Measurements from ENCODE around the gene PLEKHH2. TPM values are rescaled to one million over a fixed set of nuclear protein-coding genes. Genes with fewer than 3 reads are reported as not detected.

Gene PLEKHH2
- total RNA-seq, 4 donors from 2014 or later, result 3.3 to 158 (median 22.6) TPM

DNA sequence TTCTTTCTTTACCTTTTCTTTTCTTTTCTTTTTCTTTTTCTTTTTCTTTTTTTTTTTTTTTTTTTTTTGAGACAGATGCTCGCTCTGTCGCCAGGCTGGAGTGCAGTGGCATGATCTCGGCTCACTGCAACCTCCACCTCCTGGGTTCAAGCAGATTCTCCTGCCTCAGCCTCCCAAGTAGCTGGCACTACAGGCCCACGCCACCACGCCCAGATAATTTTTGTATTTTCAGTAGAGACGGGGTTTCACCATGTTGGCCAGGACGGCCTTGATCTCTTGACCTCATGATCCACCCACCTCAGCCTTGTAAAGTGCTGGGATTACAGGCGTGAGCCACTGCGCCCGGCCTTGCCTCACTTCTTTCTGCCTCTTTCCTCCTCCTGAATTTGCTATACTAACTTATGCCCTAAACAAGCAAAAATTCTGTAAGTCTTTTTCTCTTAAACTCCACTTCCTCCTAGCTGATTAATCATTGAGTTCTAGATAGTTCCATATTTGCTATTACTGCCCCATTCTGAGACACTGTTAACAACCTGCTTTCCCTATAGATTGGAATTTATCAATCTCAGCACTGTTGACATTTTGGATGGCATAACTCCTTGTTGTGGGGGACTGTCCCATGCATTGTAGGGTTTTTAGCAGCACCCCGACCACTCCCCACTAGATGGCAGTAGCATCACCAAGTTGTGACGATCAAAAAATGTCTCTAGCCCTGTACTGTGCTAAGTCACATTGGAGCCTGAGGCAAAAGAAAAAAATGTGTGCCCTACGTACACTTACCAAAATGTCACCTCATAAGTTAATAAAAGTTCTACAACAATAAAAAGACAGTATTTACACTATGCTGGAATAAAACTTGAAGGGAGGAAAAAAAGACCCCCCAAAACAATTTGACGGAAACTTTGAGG is 24.8 kb upstream of the PLEKHH2 start:
- H3K27ac ChIP-seq, result peak overlapping the region in 2 of 4 donors; percentile 22 to 33
- H3K4me1 ChIP-seq, result peaks cover 0 to 7% (median 0%) of the 10 kb centered on the region in 4 donors
- TF ChIP-seq, protein P1, sequence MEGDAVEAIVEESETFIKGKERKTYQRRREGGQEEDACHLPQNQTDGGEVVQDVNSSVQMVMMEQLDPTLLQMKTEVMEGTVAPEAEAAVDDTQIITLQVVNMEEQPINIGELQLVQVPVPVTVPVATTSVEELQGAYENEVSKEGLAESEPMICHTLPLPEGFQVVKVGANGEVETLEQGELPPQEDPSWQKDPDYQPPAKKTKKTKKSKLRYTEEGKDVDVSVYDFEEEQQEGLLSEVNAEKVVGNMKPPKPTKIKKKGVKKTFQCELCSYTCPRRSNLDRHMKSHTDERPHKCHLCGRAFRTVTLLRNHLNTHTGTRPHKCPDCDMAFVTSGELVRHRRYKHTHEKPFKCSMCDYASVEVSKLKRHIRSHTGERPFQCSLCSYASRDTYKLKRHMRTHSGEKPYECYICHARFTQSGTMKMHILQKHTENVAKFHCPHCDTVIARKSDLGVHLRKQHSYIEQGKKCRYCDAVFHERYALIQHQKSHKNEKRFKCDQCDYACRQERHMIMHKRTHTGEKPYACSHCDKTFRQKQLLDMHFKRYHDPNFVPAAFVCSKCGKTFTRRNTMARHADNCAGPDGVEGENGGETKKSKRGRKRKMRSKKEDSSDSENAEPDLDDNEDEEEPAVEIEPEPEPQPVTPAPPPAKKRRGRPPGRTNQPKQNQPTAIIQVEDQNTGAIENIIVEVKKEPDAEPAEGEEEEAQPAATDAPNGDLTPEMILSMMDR (IDR thresholded peaks at IDR 0.05), result peak; percentile 57 to 75 (median 70)
- TF ChIP-seq POLR2A (IDR thresholded peaks at IDR 0.05), result no peak

DNA sequence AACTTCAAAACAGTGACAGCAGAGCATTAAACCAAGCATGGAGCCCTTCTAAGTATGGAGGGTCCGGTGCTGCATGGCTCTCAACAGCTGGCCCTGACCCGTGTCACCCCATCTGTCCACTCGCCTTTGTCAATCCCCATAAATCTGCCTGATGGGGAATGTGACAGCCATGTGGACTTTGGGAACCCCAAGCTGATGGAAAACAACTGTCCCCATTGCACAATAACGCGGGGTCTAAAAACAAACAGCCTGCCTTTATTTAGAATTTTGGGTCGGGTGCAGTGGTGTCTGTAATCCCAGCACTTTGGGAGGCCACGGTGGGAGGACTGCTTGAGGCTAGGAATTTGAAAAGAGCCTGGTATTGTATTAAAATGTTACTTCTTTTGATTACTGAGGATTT is 24.1 kb upstream of the PLEKHH2 start:
- no peak for TF ChIP-seq POLR2A (IDR thresholded peaks at IDR 0.05)
- TF ChIP-seq, protein P1 (IDR thresholded peaks at IDR 0.05), result no peak
- no peaks in the 10 kb centered on the region for H3K27me3 ChIP-seq
- no peak overlapping the region for H3K4me3 ChIP-seq
- peaks cover 0 to 7% (median 0%) of the 10 kb centered on the region in 4 donors for H3K4me1 ChIP-seq
- no peaks in the 10 kb centered on the region for H3K9me3 ChIP-seq
- peak overlapping the region in 2 of 4 donors; percentile 22 to 33 for H3K27ac ChIP-seq
- H3K36me3 ChIP-seq, result no peaks in the 10 kb centered on the region
- DNase-seq, result no peak

More for the DNA sequence above, 24.8 kb upstream of the PLEKHH2 start:
- peak; percentile 59 to 89 (median 59) for DNase-seq
- Histone ChIP-seq H3K4me3 (no peak overlapping the region), H3K27me3 (no peaks in the 10 kb centered on the region), H3K36me3 (no peaks in the 10 kb centered on the region), H3K9me3 (no peaks in the 10 kb centered on the region)

DNA sequence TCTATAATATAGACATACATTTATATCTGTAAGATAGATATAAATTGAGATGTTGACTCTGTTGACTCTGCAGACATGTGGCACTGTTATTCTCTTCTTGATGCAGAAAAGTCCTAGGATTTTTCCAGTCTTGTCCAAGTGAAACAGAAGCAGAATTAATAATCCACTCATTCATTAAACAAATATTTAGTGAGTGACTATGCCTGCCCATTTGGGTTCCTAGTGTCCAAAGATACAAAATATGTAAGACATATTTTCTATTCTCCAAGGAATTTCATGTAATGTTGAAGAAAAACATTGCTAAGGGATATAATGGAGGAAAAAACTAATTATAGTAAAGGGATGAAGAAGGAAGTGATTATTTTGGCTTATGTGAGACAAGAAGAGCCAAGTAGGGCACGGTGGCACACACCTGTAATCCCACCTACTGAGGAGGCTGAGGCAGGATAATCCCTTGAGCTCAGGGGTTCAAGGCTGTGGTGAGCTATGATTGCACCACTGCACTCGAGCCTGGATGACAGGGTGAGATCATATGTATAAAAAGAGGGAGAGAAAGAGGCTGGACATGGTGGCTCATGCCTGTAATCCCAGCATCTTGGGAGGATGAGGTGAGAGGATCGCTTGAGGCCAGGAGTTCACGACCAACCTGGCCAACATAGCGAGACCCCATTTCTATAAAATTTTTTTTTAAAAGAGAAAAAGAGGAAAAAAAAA is 19.9 kb upstream of the PLEKHH2 start:
- Histone ChIP-seq H3K4me3 (no peak overlapping the region), H3K36me3 (no peaks in the 10 kb centered on the region), H3K27ac (no peak overlapping the region), H3K4me1 (peaks cover 0 to 6% (median 0%) of the 10 kb centered on the region in 4 donors), H3K27me3 (no peaks in the 10 kb centered on the region), H3K9me3 (no peaks in the 10 kb centered on the region)
- TF ChIP-seq POLR2A (IDR thresholded peaks at IDR 0.05), result no peak
- TF ChIP-seq, protein P1 (IDR thresholded peaks at IDR 0.05), result no peak
- DNase-seq, result no peak

DNA sequence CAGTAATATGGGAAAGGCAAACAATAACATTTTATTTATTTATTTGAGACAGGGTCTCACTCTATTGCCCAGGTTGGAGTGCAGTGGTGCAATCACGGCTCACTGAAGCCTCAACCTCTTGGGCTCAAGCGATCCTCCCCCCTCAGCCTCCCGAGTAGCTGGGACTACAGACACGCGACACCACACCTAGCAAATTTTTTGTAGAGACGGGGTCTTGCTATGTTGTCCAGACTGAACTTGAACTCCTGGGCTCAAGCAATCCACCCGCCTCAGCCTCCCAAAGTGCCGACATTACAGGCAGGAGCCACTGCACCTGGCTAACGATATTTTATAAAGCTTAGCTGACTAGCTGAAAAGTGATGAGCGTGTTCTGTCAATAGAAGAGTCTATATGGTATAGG is 17.5 kb upstream of the PLEKHH2 start:
- Histone ChIP-seq H3K4me3 (no peak overlapping the region), H3K9me3 (no peaks in the 10 kb centered on the region), H3K4me1 (no peaks in the 10 kb centered on the region), H3K27me3 (no peaks in the 10 kb centered on the region), H3K27ac (no peak overlapping the region), H3K36me3 (no peaks in the 10 kb centered on the region)
- TF ChIP-seq, protein P1 (IDR thresholded peaks at IDR 0.05), result no peak
- TF ChIP-seq POLR2A (IDR thresholded peaks at IDR 0.05), result no peak
- no peak for DNase-seq

DNA sequence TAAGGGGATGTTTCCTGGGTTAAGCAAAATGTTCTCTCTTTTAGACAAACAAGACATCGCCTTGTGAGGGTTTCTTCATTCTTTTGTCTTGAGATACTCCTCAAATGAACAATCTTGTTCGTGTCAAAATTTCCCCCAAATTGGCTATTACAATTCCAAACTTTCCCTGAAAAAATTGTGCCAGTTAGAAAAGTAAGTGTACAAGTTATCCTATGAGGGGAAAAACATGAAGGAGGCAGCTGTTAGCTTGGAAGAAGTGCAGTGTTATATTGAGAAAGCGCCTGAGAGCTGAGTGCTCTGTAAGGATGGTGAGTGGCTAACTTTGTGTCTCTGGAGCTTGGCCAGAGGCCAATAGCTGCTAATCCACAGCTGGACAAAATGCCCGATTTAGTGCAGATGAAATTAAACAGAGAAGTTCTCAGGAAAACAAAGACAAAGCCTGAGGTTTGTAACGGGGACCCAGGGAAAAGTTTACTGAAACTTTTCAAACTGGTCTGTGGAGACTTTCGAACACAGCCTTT is 14.1 kb upstream of the PLEKHH2 start:
- TF ChIP-seq, protein P1 (IDR thresholded peaks at IDR 0.05), result no peak
- no peaks in the 10 kb centered on the region for H3K27me3 ChIP-seq
- H3K4me1 ChIP-seq, result no peaks in the 10 kb centered on the region
- DNase-seq, result no peak
- H3K9me3 ChIP-seq, result no peaks in the 10 kb centered on the region
- H3K27ac ChIP-seq, result peak overlapping the region in 2 of 4 donors; percentile 11 to 23
- no peak overlapping the region for H3K4me3 ChIP-seq
- H3K36me3 ChIP-seq, result no peaks in the 10 kb centered on the region

All from Peyer's patch (tissue), 4 donors.